GM19372 (cell line): ENCODE results near the gene ABCC1.
"Not testable (repeated sequence)": the region's sequence is repeated elsewhere in the genome, so short reads cannot be mapped to it uniquely, and the experiment has no call there.

Experiments
- ATAC-seq: cut with Tn5 transposase; IDR thresholded peaks from one replicate; pipeline ENCODE4 v1.9.1; 2021; ENCODE audit warnings: mild to moderate bottlenecking, low read depth, moderate library complexity; ENCODE audit not compliant: unreplicated experiment

The ABCC1 gene

DNA sequence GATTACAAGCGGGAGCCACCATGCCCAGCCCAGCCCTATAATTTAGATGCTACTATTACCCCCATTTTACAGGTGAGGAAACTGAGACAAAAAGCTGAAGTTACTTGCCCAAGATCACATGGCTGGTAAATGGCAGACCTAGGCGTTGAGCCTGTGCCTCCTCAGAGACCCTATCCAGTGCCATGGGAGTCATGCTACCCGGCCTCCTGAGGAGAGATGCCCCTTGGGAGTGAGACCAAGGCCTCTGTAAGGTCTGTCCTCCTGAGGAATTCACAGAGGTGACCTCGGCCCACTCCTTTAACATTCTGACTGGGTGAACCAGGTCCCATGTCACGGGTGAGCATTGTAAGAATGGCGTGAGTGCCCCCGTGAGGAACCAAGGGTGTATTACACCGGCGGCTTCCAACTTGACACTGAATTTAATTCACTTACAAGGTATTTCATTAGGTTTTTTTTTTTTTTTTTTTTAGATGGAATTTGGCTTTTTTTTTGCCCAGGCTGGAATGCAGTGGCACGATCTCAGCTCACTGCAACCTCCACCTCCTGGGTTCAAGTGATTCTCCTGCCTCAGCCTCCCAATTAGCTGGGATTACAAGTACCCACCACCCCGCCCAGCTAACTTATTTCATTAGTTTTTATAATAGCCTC is 178.2 kb downstream of the ABCC1 start:
- no peak for ATAC-seq

- ATAC-seq, result no peak
Observed at GRCh38 chr16:16131204-16131603, 181.8 kb downstream of the ABCC1 start.

DNA sequence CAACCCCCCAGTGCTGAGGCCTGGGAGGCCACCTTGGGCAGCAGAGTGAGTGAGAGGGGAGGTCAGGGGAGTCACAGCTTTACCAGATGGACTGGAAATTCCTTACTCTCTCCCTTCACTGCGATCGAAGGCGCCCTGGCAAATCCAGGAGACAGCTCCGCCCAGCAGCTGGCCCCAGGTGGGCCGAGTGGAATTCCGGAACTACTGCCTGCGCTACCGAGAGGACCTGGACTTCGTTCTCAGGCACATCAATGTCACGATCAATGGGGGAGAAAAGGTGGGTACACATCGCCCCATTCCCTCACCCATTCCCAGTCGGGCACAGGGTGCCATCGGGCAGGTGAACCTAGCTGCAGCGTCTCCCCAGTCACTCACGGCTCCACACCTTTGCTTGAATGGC is 182.2 kb downstream of the ABCC1 start:
- ATAC-seq, result no peak

DNA sequence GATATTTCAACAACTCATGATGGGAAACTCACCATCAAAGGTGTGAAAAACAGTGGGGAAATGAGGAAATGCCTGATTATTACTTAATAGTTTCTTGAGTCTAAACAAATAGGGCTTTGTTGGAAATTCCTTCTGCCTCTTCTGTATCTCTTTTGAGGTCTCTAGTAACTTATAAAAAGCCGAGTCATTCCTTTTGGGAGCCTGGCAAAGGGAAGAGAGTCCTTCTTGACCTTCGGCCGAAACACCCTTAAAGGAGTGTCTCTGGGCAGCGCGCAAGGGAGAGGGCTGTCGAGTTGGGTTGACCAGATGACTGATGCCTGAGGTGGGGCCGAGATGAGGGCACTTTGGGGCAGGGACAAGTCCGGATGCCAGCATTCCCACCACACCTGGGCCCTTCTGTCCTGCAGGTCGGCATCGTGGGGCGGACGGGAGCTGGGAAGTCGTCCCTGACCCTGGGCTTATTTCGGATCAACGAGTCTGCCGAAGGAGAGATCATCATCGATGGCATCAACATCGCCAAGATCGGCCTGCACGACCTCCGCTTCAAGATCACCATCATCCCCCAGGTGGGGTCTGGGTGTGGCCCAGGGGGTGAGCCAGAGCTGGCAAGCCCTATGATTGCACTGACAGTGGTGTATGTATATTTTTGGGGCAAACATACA is 184.7 kb downstream of the ABCC1 start:
- no peak for ATAC-seq

GRCh38 chr16:16136588-16136987 is 187.2 kb downstream of the ABCC1 start:
- ATAC-seq, result no peak

- no peak for ATAC-seq
Observed at GRCh38 chr16:16137110-16137509, 187.7 kb downstream of the ABCC1 start.

DNA sequence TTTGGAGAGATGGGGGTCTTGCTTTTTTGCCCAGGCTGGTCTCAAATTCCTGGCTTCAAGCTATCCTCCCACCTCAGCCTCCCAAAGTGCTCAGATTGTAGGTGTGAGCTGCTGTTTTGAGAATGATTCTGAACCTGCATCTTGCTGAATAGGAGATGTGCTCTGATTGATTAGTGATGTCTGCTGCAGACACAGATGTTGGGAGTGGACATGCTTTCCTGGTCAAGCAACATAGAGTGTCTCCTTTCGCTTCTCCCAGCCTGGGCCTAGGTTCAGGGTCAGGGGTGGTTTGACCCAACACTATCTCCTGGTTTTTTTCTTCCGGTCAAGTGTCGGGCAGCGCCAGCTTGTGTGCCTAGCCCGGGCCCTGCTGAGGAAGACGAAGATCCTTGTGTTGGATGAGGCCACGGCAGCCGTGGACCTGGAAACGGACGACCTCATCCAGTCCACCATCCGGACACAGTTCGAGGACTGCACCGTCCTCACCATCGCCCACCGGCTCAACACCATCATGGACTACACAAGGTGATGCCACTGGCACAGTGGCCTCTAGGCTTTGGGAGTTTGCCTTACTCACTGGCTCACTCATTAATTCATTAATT is 188.7 kb downstream of the ABCC1 start:
- ATAC-seq, result no peak

DNA sequence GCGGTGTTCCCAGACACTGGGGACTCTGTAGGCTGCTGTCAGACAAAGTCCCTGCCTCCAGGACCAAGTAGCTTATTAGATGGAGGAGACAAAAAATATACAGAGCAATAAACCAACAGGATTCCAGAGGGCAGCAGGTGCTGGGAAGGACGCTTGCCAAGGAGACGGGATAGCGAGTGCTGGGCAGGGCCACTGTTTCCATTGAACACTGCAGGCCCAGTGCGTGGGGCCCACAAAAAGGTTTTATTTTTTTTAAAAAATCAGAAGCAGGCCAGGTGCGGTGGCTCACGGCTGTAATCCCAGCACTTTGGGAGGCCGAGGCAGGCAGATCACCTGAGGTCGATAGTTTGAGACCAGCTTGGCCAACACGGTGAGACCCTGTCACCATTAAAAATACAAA is 189.6 kb downstream of the ABCC1 start:
- no peak for ATAC-seq

- ATAC-seq, result no peak
Observed at GRCh38 chr16:16139806-16140205, 190.4 kb downstream of the ABCC1 start.

DNA sequence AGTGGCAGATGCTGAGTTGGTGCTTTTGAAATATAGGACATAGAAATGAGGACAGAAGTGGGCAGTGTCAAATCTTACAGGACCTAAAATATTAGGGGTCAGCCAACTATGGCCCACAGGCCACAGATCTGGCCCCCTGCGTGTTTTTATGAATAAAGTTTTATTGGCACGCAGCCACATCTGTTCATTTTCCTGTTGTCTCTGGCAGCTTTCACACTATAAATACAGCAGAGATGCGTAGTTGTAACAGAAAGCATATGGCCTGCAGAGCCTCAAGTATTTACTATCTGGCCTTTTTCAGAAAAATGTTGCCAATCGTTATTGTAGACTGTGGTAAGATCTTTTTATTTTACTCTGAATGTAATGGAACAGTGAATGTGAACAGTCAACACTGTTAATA is 191.1 kb downstream of the ABCC1 start:
- no peak for ATAC-seq

GRCh38 chr16:16141141-16141540 is 191.7 kb downstream of the ABCC1 start:
- no peak for ATAC-seq

DNA sequence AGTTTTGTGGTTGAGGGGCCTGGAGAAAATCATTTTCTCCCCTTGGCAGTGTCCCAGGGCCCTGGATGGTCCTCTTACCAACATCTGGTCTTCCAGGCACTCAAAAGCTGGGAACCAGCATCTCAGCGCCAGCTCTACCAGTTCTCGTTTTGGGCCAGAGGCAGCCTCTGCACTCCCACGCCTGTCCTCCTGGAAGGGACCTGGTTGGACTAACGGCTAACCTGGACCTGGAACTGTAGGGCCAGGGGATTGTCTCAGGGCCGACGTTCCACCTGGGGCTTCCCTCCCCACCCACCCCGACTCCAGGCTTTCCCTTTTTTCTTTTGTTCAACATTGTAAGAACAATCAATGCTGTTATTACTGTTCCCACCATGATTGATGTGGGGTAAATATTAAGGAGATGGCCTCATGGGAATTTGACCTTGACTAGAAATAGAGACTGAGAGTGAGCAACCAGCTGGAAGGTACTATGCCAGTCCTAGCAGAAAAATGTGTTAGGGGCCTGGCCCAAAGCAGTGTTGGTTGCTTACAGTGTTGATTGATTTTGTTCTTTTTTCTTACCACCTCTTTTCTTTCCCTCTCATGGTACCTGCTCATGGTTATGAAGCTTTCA is 192.5 kb downstream of the ABCC1 start:
- ATAC-seq, result no peak

DNA sequence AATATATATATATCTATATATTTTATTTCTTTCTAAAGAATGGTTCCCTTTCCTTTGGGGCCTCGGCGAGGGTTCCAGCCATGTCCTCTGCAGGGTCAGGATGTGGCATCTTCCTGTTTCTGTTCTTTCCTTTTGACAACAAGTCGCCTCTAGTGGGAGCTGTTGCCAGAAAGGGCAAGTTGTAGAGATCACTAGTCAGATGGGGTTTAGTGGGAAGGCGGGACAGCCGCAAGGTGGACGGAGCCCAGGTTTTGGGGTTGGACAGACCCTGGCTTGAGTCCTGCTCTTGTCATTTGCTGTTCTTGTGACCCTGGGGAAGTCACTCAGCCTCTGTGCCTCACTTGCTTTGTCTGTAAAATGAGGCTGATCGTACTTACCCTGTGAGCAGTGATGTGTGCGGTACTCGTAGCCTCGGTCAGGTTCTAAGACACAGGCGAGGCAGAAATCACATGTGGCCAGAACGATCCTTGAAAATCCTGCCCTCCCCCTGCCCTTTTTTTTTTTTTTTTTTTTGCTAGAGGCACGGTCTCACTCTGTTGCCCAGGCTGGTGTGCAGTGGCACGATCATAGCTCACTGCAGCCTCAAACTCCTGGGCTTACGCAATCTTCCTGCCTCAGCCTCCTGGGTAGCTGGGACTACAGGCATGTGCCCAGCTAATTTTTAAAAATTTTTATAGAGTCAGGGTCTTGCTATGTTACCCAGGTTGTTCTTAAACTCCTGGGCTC is 193.8 kb downstream of the ABCC1 start:
- no peak for ATAC-seq

DNA sequence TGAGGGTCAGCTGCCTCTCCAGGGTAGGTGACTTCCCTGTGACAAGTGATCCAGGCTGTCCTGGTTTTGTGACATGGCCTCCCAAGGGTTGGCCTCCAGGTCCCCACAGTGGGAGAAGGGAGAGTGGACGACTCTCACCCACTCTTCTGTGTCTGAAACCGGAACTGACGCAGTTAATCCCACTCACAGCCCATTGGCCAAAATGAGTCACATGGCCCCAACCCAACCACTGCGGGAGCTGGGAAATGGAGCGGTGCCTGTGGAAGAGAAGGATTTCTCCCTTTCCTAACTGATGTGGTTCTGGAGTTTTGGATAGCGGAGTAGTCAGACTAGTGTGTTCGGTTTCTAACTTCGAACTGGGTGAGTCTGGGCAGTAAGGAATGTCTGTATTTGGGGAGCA is 194.5 kb downstream of the ABCC1 start:
- no peak for ATAC-seq

GRCh38 chr16:16144416-16144815 is 195.0 kb downstream of the ABCC1 start:
- ATAC-seq, result no peak

DNA sequence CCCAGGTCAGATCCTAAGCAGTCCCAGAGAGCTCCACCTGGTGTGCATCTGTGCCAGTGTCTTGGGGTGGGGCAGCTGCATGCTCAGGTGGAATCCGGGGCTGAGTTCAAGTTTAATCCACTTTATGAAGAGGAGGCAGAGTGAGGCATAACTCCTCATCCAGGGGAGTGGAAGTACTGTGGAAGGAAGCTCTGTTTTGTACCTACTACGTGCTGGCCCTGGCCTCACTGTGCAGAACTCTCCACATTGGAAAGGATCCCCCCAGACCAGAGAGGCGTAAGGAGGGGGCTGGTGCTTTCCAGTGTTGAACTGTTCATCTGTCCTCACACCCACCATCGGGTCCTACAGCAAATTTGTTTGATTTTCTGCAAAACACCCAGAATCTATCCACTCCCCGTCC is 195.9 kb downstream of the ABCC1 start:
- ATAC-seq, result no peak

GRCh38 chr16:16146380-16147315 is 197.2 kb downstream of the ABCC1 start:
- ATAC-seq, result no peak

- ATAC-seq, result no peak
Observed at GRCh38 chr16:16147316-16147999, 198.0 kb downstream of the ABCC1 start.

GRCh38 chr16:16148000-16148599 is 198.7 kb downstream of the ABCC1 start:
- ATAC-seq, result not testable (repeated sequence)
